Renal cortex interstitium (tissue), 11 donors: Measurements from ENCODE around the gene TRMU. TPM values are rescaled to one million over a fixed set of nuclear protein-coding genes. Genes with fewer than 3 reads are reported as not detected.

ENCODE experiments used
- DNase-seq, 11 donors: peaks; one replicate each; pipeline ENCODE4 v3.0.0-alpha.2; 2013; ENCODE audit warnings: low read depth in 9 of 11, low spot score in 4 of 11; ENCODE audit errors: extremely low read depth in 1 of 11
- polyA plus RNA-seq, 3 donors: library from polyadenylated mRNA; unstranded; fragments of 120-200 nt; gene quantifications; one replicate each; pipeline ENCODE4 v1.2.1, GENCODE V29; 2013; ENCODE audit not compliant: insufficient read length in 3 of 3

The TRMU gene
- polyA plus RNA-seq, 3 donors: 49.7 to 61.8 (median 59.2) TPM

- DNase-seq: no peak
Observed at GRCh38 chr22:46351131-46351735, 15.7 kb downstream of the TRMU start.

GRCh38 chr22:46351767-46352166, 16.3 kb downstream of the TRMU start:
- DNase-seq: no peak

- DNase-seq: no peak
Observed at GRCh38 chr22:46352276-46352675, 16.8 kb downstream of the TRMU start.

GRCh38 chr22:46352691-46353386, 17.3 kb downstream of the TRMU start:
- no peak for DNase-seq

- DNase-seq: no peak
Observed at GRCh38 chr22:46353483-46354105, 18.1 kb downstream of the TRMU start.

- DNase-seq: no peak
Observed at GRCh38 chr22:46354176-46354992, 18.9 kb downstream of the TRMU start.

- DNase-seq: no peak
Observed at GRCh38 chr22:46354993-46355305, 19.4 kb downstream of the TRMU start.

- DNase-seq: peak in 4 of 11 donors; percentile 52 to 71 (median 67)
Observed at GRCh38 chr22:46355369-46355995, 20.0 kb downstream of the TRMU start.

- DNase-seq: no peak
Observed at GRCh38 chr22:46355996-46356471, 20.5 kb downstream of the TRMU start.

- no peak for DNase-seq
Observed at GRCh38 chr22:46356496-46357480, 21.3 kb downstream of the TRMU start.

- DNase-seq: peak in 1 of 11 donors; percentile 42
Observed at GRCh38 chr22:46357711-46358520, 22.4 kb downstream of the TRMU start.

- no peak for DNase-seq
Observed at GRCh38 chr22:46358766-46359165, 23.3 kb downstream of the TRMU start.

- no peak for DNase-seq
Observed at GRCh38 chr22:46359362-46359761, 23.8 kb downstream of the TRMU start.

- DNase-seq: no peak
Observed at GRCh38 chr22:46360097-46360496, 24.6 kb downstream of the TRMU start.

GRCh38 chr22:46360891-46361290, 25.4 kb downstream of the TRMU start:
- no peak for DNase-seq

- DNase-seq: no peak
Observed at GRCh38 chr22:46361826-46362202, 26.3 kb downstream of the TRMU start.

- no peak for DNase-seq
Observed at GRCh38 chr22:46362203-46362933, 26.9 kb downstream of the TRMU start.
